ENCODE results near the gene GPR68. TPM values are rescaled to one million over a fixed set of nuclear protein-coding genes. Genes with fewer than 3 reads are reported as not detected.
"Not testable (repeated sequence)": the region's sequence is repeated elsewhere in the genome, so short reads cannot be mapped to it uniquely, and the experiment has no call there.

GPR68 gene
- polyA plus RNA-seq, 1 donor from 2014 or later, result 2.1 TPM

DNA sequence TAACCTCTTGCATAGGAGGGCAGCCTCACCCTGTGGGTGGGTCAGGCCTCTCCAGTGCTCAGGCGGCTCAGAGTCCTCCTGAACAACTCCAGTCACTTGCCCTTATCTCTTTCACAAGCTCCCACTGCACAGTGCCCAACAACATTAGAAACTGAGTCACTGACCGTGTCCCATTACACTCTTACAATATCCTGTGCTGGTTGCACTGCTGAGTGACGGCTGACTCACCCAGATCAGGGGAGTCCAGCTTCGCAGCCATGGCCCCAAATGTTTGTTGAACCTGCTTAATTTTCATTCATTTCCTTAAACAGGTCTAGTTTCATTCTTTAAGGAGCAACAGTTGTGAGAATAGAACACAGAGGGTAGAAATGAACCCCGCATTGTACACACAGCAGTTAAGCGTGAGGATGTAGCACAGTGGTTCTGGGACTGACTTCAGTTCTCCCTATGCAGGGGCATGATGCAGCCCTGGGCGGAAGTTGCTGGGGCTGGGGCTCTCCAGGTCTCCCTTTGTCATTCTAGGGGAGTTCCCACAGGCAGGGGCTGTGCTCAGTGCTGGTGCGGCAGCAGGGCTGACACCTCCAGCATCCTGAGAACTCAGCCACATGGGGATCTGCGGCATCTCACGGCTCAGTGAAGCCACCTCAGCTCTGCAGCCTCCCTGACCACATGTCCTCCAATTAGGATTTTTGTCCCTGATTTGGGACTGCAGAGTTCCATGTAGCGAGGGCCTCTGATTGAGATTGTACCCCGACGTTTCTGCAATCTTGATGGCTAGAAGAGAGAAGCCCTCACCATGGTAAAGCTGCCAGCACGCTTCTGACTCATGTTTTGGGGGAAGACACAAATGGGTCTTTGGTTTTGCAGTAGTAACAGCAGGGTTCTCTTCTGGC, 16.1 kb downstream of the GPR68 start:
- Histone ChIP-seq H3K4me2 (ENCODE audit: low read length) (no peak overlapping the region), H3K4me3 (ENCODE audit: low read length) (no peak overlapping the region), H3K9me3 (ENCODE audit: low read length) (no peaks in the 10 kb centered on the region), H3K9me2 (ENCODE audit: insufficient read depth, low read length) (no peaks in the 10 kb centered on the region), H2AFZ (ENCODE audit: low read depth, low read length) (no peak overlapping the region), H3K79me2 (replicated peaks; ENCODE audit: insufficient read depth, low read length) (no peaks in the 10 kb centered on the region), H3K27ac (ENCODE audit: low read length) (no peak overlapping the region), H3F3A (ENCODE audit: insufficient read depth, low read length, poor library complexity, severe bottlenecking) (no peaks in the 10 kb centered on the region), H3K9ac (ENCODE audit: low read length) (no peak overlapping the region), H3K36me3 (ENCODE audit: insufficient read depth, low read length) (no peaks in the 10 kb centered on the region), H3K27me3 (ENCODE audit: insufficient read depth, low read depth, low read length) (no peaks in the 10 kb centered on the region), H4K20me1 (ENCODE audit: insufficient read depth) (no peaks in the 10 kb centered on the region)
- TF ChIP-seq POLR2AphosphoS5 (IDR thresholded peaks at IDR 0.05) (no peak), EZH2 (IDR thresholded peaks at IDR 0.05; ENCODE audit: borderline replicate concordance, insufficient read depth, low read length, poor library complexity, severe bottlenecking) (no peak), CTCF (IDR thresholded peaks at IDR 0.05; ENCODE audit: poor library complexity, severe bottlenecking) (no peak), EP300 (conservative IDR thresholded peaks at IDR 0.05; ENCODE audit: poor library complexity, severe bottlenecking) (no peak), RAD21 (conservative IDR thresholded peaks at IDR 0.05) (no peak), MXI1 (conservative IDR thresholded peaks at IDR 0.05; ENCODE audit: poor library complexity, severe bottlenecking) (no peak)
- TF ChIP-seq, protein P1, sequence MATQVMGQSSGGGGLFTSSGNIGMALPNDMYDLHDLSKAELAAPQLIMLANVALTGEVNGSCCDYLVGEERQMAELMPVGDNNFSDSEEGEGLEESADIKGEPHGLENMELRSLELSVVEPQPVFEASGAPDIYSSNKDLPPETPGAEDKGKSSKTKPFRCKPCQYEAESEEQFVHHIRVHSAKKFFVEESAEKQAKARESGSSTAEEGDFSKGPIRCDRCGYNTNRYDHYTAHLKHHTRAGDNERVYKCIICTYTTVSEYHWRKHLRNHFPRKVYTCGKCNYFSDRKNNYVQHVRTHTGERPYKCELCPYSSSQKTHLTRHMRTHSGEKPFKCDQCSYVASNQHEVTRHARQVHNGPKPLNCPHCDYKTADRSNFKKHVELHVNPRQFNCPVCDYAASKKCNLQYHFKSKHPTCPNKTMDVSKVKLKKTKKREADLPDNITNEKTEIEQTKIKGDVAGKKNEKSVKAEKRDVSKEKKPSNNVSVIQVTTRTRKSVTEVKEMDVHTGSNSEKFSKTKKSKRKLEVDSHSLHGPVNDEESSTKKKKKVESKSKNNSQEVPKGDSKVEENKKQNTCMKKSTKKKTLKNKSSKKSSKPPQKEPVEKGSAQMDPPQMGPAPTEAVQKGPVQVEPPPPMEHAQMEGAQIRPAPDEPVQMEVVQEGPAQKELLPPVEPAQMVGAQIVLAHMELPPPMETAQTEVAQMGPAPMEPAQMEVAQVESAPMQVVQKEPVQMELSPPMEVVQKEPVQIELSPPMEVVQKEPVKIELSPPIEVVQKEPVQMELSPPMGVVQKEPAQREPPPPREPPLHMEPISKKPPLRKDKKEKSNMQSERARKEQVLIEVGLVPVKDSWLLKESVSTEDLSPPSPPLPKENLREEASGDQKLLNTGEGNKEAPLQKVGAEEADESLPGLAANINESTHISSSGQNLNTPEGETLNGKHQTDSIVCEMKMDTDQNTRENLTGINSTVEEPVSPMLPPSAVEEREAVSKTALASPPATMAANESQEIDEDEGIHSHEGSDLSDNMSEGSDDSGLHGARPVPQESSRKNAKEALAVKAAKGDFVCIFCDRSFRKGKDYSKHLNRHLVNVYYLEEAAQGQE (IDR thresholded peaks at IDR 0.05; ENCODE audit: borderline replicate concordance), result no peak

- no peak overlapping the region for H3K4me2 ChIP-seq (ENCODE audit: low read length)
- no peak for TF ChIP-seq RAD21 (conservative IDR thresholded peaks at IDR 0.05)
- no peak for TF ChIP-seq SMC3 (conservative IDR thresholded peaks at IDR 0.05; ENCODE audit: poor library complexity)
- no peak for TF ChIP-seq TAF1 (IDR thresholded peaks at IDR 0.05; ENCODE audit: low read depth)
- no peak for TF ChIP-seq MXI1 (conservative IDR thresholded peaks at IDR 0.05; ENCODE audit: poor library complexity, severe bottlenecking)
- TF ChIP-seq EZH2 (IDR thresholded peaks at IDR 0.05; ENCODE audit: borderline replicate concordance, insufficient read depth, low read length, poor library complexity, severe bottlenecking), result no peak
- TF ChIP-seq EP300 (conservative IDR thresholded peaks at IDR 0.05; ENCODE audit: poor library complexity, severe bottlenecking), result no peak
- TF ChIP-seq, protein P1 (IDR thresholded peaks at IDR 0.05; ENCODE audit: borderline replicate concordance), result no peak
- no peak for TF ChIP-seq POLR2AphosphoS5 (IDR thresholded peaks at IDR 0.05)
- no peak for TF ChIP-seq CTCF (IDR thresholded peaks at IDR 0.05; ENCODE audit: poor library complexity, severe bottlenecking)
- H3K27ac ChIP-seq (ENCODE audit: low read length), result no peak overlapping the region
- H3F3A ChIP-seq (ENCODE audit: insufficient read depth, low read length, poor library complexity, severe bottlenecking), result no peaks in the 10 kb centered on the region
- no peaks in the 10 kb centered on the region for H3K27me3 ChIP-seq (ENCODE audit: insufficient read depth, low read depth, low read length)
- H3K79me2 ChIP-seq (replicated peaks; ENCODE audit: insufficient read depth, low read length), result no peaks in the 10 kb centered on the region
- no peaks in the 10 kb centered on the region for H4K20me1 ChIP-seq (ENCODE audit: insufficient read depth)
- no peaks in the 10 kb centered on the region for H3K9me2 ChIP-seq (ENCODE audit: insufficient read depth, low read length)
- H3K9ac ChIP-seq (ENCODE audit: low read length), result no peak overlapping the region
- no peaks in the 10 kb centered on the region for H3K36me3 ChIP-seq (ENCODE audit: insufficient read depth, low read length)
- no peak overlapping the region for H3K4me3 ChIP-seq (ENCODE audit: low read length)
- H2AFZ ChIP-seq (ENCODE audit: low read depth, low read length), result no peak overlapping the region
- no peaks in the 10 kb centered on the region for H3K9me3 ChIP-seq (ENCODE audit: low read length)
Measured at GRCh38 chr14:91227183-91227628, 17.3 kb downstream of the GPR68 start.

DNA sequence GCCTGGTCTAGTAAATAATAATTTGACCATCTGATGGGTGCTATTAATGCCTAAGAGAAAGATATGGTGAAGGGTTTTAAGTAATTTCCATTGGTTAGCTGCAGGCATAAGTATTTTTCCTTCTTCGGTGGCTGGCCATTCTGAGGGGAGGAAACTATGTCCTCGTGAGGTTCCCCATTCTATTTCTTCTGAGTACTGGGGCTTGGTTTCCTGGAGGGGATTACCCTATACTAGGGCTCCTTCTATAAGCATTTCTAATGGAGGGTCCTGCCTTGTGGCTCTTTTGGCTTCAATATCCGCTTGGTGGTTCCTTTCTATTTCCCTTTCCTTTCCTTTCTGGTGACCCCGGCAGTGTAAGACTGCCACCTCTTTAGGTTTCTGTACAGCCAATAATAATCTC, 18.1 kb downstream of the GPR68 start:
- not testable (repeated sequence) for H3K4me3 ChIP-seq (ENCODE audit: low read length); H3K27me3 ChIP-seq (ENCODE audit: insufficient read depth, low read depth, low read length); H3F3A ChIP-seq (ENCODE audit: insufficient read depth, low read length, poor library complexity, severe bottlenecking); H3K79me2 ChIP-seq (replicated peaks; ENCODE audit: insufficient read depth, low read length); H3K9ac ChIP-seq (ENCODE audit: low read length); H3K27ac ChIP-seq (ENCODE audit: low read length); H4K20me1 ChIP-seq (ENCODE audit: insufficient read depth); H3K9me2 ChIP-seq (ENCODE audit: insufficient read depth, low read length); H3K9me3 ChIP-seq (ENCODE audit: low read length); H2AFZ ChIP-seq (ENCODE audit: low read depth, low read length); H3K36me3 ChIP-seq (ENCODE audit: insufficient read depth, low read length); H3K4me2 ChIP-seq (ENCODE audit: low read length)

All from neural cell (in vitro differentiated cells).